Glutamatergic neuron (in vitro differentiated cells): Measurements from ENCODE around the gene SHMT2. TPM values are rescaled to one million over a fixed set of nuclear protein-coding genes. Genes with fewer than 3 reads are reported as not detected.

ENCODE experiments used
- DNase-seq: peaks from one replicate; pipeline ENCODE4 v3.0.0; 2022
- H3K27ac Mint-ChIP-seq: one replicate; pipeline ENCODE4 v1.8.0; 2020; ENCODE audit warnings: mild to moderate bottlenecking, mixed read lengths, inconsistent platforms; ENCODE audit not compliant: unreplicated experiment
- H3K27me3 Mint-ChIP-seq: one replicate; pipeline ENCODE4 v1.8.0; 2020; ENCODE audit warnings: mild to moderate bottlenecking, moderate library complexity, mixed read lengths, inconsistent platforms; ENCODE audit not compliant: unreplicated experiment
- H3K36me3 Mint-ChIP-seq: one replicate; pipeline ENCODE4 v1.8.0; 2020; ENCODE audit warnings: mild to moderate bottlenecking, mixed read lengths, inconsistent platforms; ENCODE audit not compliant: unreplicated experiment
- H3K4me1 Mint-ChIP-seq: one replicate; pipeline ENCODE4 v1.8.0; 2020; ENCODE audit warnings: mild to moderate bottlenecking, low read depth, mixed read lengths, inconsistent platforms; ENCODE audit not compliant: unreplicated experiment
- H3K4me3 Mint-ChIP-seq: one replicate; pipeline ENCODE4 v1.8.0; 2020; ENCODE audit warnings: mild to moderate bottlenecking, mixed read lengths, inconsistent platforms; ENCODE audit not compliant: unreplicated experiment
- H3K9me3 Mint-ChIP-seq: one replicate; pipeline ENCODE4 v1.8.0; 2020; ENCODE audit warnings: mild to moderate bottlenecking, moderate library complexity, mixed read lengths, inconsistent platforms; ENCODE audit not compliant: unreplicated experiment
- total RNA-seq: library from RNA; stranded (reverse); fragmentation: NEBNext Ultra II Directional; extraction: Animal tissue kit (Norgen Biotek cat#: 25700); gene quantifications from one replicate; pipeline ENCODE4 v1.2.1, GENCODE V29; 2021; ENCODE audit not compliant: unreplicated experiment
- TF ChIP-seq, protein P1 (sequence below): fragments of 200-600 bp; sonication (generic); IDR thresholded peaks from one replicate; pipeline ENCODE4 v1.5.0; 2021; ENCODE audit not compliant: partially characterized antibody, unreplicated experiment

The SHMT2 gene
- total RNA-seq, 1 donor from 2014 or later = 165 TPM

DNA sequence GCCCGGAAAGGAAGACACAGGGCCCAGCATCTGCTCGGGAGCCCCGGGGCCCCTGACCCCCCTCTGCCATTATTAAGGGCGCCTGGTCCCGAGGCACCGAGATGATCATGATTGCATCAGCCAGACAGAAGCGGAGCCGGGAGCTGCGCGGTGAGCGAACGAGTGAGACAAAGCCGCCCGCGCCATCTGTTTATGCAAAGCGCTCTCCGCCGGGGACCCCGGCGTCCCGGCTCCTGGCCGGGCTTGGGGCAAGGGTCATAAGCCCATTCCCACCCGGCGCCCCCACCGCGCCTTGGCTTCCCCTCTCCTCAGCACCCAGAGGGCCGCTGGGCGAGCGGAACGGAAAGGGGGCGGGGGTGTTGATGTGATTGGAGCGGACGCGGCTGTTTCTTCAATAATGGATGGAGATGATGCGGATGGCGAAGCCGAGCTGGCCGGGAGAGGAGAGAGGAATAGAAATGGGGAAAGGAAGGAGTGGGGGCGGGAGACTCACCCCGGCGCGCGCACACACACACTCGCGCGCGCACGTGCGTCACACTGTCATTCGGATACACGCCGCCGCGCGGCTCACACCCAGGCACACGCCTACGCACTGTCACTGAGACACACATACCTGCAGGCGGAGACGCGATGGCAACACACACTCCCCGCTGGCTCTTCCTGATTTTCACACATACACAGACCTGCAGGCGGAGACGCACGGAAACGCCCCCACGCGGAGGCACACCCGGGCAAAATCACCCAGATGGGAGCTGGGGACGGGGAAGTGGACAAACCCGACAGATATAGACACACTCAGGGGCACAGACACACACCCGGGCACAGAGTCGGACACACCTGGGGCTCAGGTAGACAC is 10.8 kb downstream of the SHMT2 start:
- peak; percentile 72 for DNase-seq
- TF ChIP-seq, protein P1, sequence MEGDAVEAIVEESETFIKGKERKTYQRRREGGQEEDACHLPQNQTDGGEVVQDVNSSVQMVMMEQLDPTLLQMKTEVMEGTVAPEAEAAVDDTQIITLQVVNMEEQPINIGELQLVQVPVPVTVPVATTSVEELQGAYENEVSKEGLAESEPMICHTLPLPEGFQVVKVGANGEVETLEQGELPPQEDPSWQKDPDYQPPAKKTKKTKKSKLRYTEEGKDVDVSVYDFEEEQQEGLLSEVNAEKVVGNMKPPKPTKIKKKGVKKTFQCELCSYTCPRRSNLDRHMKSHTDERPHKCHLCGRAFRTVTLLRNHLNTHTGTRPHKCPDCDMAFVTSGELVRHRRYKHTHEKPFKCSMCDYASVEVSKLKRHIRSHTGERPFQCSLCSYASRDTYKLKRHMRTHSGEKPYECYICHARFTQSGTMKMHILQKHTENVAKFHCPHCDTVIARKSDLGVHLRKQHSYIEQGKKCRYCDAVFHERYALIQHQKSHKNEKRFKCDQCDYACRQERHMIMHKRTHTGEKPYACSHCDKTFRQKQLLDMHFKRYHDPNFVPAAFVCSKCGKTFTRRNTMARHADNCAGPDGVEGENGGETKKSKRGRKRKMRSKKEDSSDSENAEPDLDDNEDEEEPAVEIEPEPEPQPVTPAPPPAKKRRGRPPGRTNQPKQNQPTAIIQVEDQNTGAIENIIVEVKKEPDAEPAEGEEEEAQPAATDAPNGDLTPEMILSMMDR = no peak
- Mint-ChIP-seq H3K36me3 (no peaks in the 10 kb centered on the region), H3K27me3 (peaks cover 42% of the 10 kb centered on the region), H3K9me3 (peaks cover 32% of the 10 kb centered on the region), H3K4me1 (peaks cover 28% of the 10 kb centered on the region), H3K27ac (peak overlapping the region; percentile 99), H3K4me3 (peak overlapping the region; percentile 98)

DNA sequence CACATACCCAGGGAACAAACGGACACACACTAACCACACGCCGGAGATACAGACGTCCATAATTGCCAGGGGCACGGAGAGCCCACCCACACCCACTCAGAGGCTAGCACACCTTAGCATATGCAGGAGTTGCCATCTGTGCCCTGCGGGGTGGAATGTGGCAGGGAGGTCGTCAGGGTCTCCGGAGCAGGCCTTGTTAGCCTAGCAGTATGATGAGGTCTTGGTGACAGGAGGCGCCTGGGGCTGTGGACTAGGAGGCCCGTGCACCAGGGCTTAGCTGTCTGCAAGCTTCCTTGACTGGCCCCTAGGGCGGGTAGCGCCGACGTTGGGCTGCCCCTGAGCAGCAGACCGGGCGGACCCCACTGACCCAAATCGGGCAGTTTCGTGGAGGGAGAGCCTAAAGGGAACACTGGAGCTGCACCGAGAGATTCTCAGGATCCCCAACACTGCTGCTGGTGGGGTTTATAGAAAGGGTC is 11.5 kb downstream of the SHMT2 start:
- peaks cover 28% of the 10 kb centered on the region for H3K4me1 Mint-ChIP-seq
- peak overlapping the region; percentile 98 for H3K4me3 Mint-ChIP-seq
- TF ChIP-seq, protein P1 = peak; percentile 38
- peaks cover 32% of the 10 kb centered on the region for H3K9me3 Mint-ChIP-seq
- no peaks in the 10 kb centered on the region for H3K36me3 Mint-ChIP-seq
- peak; percentile 79 for DNase-seq
- peaks cover 38% of the 10 kb centered on the region for H3K27me3 Mint-ChIP-seq
- H3K27ac Mint-ChIP-seq = peak overlapping the region; percentile 99

DNA sequence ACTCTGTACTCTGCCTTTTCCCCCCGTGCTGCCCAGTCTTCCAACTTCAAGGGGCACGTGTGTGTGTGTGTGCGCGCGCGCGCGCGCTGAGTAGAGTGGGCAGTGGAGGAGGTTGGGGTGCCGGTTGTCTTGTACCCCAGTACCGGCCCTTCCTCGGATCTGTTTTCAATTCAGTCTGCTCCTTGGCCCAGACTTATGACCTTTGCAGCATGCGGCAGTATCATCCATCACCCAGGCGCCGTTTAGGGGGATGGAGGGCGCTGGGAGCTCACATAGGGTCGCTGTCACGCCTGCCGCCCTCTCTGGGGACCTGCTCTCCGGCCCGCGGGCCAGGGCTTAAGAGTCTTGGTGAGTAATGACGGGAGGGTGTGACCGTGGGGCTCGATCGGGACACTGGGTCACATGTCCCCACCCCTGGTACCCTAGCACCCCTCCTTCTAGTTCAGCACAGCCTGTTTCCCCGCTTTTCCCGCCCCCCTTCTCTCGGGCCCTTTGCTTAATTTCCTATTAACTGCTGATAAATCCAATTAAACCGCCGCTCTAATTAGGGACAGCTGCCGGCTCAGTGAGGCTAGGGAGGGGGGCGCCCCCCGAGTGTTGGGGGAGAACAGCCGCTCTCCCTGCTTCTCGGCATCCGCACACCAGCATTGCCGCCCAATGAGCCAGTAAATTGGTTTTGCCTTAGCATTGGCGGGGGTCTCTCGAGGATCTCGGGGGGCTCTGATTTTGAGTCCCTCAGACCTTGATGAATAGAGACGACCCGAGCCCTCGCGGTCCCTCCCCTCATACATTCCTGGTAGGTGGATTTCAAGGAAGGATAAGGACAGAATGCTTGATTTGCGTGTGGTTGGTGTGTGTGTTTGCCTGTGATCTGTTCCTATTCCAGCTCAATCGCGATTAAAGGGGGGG is 12.1 kb downstream of the SHMT2 start:
- Mint-ChIP-seq H3K4me3 (peak overlapping the region; percentile 98), H3K27me3 (peaks cover 37% of the 10 kb centered on the region), H3K9me3 (peaks cover 33% of the 10 kb centered on the region), H3K27ac (peak overlapping the region; percentile 99), H3K4me1 (peaks cover 27% of the 10 kb centered on the region), H3K36me3 (no peaks in the 10 kb centered on the region)
- TF ChIP-seq, protein P1 = peak; percentile 7
- peak; percentile 66 for DNase-seq

DNA sequence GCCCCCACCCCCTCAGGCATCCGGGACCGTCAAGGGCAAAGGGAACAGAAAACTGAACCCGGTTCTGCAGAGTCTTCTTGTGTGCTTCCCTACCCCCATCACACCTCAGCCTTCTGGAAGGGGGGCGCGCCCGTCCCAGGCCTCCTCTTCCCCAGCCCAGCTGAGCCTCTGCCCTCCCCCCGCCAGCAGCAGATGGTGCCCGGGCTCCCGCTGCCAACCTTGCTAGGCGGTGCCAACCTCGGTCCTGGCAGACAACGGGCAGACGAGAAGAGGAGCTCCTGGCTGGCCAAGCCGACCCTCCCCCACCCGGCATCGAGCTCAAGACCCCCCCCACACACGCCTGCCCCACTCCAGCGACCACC is 12.8 kb downstream of the SHMT2 start:
- no peak for DNase-seq
- Mint-ChIP-seq H3K9me3 (peaks cover 29% of the 10 kb centered on the region), H3K36me3 (no peaks in the 10 kb centered on the region), H3K27me3 (peaks cover 31% of the 10 kb centered on the region), H3K4me1 (peaks cover 24% of the 10 kb centered on the region), H3K27ac (peak overlapping the region; percentile 81), H3K4me3 (peak overlapping the region; percentile 98)
- TF ChIP-seq, protein P1 = no peak
